OCI-M2 (cell line): Measurements from ENCODE around the gene PEPD.

Source experiments
- DNase-seq: peaks from one replicate; lab custom pipeline; 2025; ENCODE audit not compliant: unreplicated experiment; lab: John Stamatoyannopoulos, UW

The PEPD gene

GRCh38 chr19:33366897-33367296 lies 154.7 kb downstream of the PEPD start:
- no peak for DNase-seq

DNA sequence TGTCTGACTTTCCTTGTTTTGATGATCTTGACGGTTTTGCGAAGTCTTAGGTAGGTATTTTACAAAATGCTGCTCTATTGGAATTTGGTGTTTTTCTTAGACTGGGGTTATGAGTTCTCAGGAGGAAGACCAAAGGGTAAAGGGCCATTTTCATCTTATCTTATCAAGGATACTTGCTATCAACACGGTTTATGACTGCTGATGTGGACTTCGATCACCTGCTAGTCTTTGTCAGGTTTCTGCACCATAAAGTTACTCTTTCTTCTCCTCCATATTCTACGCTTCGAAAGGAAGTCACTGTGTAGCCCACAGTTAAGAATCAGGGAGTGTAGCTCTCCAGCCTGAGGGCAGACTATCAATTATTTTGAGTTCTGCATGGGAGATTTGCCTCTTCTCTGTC lies 155.5 kb downstream of the PEPD start:
- DNase-seq = no peak

DNA sequence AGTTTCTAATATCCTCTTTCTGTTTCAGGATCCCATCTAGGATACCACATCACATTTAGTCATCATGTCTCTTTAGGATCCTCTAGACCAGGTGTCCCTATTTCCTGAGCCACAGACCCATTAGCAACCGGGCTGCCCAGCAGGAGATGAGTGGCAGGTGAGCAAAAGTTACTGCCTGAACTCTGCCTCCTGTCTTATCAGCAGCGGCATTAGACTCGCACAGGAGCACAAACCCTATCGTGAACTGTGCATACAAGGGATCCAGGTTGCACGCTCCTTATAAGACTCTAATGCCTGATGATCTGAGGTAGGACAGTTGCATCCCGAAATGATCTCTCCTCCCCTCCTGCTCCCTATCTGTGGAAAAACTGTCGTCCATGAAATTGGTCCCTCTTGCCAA lies 155.9 kb downstream of the PEPD start:
- no peak for DNase-seq

DNA sequence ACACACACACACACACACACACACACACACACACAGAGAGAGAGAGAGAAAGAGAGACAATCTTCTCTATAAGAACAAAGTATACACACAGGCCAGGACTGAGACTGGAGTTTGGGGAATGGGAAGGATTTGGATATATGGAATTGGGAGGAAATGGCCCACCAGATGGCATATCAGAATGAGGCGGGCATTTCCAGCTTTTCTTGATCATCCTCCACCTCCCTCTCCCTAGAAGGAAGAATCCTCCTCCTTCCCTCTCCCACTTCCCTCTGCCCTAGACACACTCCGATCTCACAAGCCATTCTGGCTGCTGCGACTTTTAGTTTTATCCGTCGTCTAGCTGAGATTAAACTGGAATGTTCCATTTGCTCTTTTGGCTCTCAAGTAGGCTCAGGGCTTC lies 158.1 kb downstream of the PEPD start:
- no peak for DNase-seq

DNA sequence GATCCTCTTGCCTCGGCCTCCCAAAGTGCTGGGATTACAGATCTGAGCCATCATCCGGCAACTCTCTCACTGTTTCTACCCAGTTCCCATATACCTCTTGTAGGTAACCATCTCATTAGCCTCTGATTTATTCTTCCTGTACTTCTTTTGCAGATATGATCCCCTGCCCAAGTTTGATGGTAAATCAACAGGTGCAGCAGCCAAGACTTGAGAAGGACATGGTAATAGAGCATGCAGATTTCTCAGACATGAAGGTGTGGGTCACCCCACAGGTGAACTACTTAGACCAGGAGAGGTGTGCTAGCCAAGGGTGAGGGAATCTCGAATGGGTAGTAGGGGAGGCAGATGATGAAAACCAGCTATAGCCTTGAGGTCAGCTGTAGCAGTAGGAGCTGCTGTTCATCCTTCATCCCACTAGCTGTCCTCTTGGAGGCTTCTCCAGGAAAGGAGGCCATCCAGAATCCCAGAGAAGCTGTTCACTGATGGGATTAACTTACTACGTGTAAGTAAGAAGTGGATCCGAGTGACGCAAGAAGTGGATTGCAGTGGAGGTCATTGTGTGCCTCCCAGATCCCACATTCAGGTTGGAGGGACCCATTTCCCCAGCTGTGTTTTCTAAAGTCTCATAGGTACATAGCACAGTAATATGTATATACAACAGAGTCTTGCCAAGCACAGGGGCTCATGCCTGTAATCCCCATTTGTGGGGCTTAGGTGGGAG lies 158.9 kb downstream of the PEPD start:
- DNase-seq = no peak

DNA sequence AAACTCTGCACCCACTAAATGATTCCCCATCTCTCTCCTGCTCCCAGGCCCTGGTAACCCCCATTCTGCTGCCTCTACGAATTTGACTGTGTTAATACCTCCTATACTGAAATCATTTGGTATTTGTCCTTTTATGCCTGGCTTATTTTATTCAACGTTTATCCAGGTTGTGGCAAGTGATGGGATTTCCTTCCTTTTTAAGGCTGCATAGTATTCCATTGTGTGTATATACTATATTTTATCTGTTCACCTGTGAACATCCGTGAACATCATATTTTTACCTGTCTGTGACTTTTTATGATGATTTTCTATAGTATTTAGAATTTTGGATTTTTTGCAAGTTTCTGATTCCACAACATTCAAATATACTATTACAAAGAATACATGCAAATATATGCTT lies 162.0 kb downstream of the PEPD start:
- DNase-seq = no peak

DNA sequence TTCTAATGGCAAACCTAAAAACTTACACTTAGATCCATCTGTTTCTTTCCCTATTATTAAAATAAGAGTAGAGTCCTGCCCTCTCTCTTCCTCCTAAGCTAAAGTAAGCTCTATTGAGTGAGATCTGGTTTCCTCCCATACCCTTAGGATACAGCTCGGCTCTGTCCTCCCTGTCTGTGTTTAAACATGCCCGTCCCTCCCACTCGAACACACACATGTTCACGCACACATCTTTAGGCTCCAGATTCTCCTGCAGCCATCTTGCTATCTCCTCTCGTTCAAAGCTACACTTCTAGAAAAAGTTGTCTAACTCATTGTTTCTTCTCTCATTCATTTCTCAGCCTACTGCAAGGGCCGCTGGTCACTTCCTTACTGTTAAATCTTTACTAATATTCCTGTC lies 163.2 kb downstream of the PEPD start:
- DNase-seq = no peak

DNA sequence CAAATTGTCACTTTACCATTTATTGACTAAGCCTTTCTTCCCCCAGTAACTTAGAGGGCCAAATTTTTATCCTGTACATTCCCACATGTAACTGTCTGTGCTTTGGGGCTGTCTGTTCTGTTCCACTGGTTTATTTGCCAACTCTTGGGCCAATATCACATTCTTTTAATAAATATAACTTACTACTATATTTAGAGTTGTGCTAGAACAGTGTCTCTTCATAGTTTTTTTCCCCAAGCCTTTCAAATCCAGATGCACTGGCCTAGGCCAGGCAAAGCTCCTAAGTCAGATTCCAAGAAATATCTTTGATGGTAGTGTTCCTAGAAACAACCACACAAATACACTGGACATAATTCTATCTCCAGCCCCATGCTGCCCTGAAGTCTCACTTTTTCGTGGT lies 164.0 kb downstream of the PEPD start:
- no peak for DNase-seq

DNA sequence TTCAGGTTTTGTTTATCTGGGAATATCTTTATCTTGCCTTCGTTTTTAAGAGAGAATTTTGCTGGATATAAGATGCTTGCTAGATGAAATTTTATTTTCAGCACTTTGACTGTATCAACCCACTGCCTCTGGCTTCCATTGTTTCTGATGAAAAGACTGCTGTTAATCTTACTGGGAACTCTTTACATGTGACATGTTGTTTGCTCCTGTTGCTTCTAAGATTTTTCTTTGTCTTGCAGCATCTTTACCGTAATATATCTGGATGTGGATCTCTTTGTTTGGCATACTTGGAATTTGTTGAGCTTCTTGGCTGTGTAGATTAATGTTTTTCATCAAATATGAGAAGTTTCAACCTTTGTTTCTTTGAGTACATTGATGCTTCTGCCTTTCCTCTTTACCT lies 166.1 kb downstream of the PEPD start:
- DNase-seq = no peak

DNA sequence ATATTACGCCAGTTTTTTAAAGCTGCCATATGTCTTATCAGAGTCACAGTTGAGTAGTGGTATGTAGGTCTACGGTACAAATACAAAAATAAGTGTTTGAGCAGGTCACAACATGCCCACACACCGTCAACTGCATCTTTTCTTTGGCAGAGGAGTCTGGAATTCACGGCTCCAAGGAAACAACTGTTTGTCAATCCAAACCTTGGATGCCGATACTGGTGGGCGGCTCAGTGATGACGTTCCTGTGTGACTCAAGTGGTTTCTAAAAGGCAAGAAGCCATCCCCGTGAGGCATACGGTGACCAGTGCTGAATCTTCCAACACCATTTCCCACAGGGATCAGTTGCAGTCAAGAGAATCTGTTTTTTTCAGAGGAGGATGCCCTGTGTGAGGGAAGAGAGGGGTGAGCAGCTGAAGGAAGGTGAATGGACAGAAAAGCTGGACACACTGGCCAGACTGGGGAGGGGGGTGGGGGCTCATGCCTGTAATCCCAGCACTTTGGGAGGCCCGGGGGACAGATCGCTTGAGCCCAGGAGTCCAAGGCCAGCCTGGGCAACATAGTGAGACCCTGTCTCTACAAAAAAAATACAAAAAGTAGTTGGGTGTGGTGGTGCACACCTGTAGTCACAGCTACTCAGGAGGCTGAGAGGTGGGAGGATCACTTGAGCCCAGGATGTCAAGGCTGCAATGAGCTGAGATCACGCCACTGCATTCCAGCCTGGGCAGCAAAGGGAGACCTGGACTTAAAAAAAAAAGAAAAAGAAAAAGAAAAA lies 170.9 kb downstream of the PEPD start:
- DNase-seq = no peak

GRCh38 chr19:33349319-33350289 lies 172.0 kb downstream of the PEPD start:
- no peak for DNase-seq

- DNase-seq = no peak
These were observed 173.1 kb downstream of the PEPD start for GRCh38 chr19:33348301-33349010.

- DNase-seq = no peak
These were observed 174.3 kb downstream of the PEPD start for GRCh38 chr19:33347300-33347699.

- DNase-seq = no peak
These were observed 174.9 kb downstream of the PEPD start for GRCh38 chr19:33346665-33347064.

DNA sequence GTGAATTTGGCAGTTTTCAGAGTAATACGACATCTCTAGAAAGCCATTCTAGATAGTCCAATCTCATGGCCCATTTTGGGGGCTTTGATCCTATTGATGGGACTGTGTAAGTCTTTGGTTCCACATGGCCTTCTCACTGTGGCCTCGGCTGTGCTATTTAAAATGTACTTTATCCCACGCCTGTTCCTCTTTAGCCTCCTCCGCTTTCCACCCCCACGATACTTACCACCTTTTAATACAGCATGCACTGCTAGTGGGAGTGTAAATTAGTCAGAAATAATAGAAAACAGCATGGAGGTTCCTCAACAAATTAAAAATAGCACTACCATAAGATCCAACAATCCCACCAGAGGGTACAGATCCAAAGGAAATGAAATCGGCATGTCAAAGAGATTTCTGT lies 176.4 kb downstream of the PEPD start:
- DNase-seq = no peak

GRCh38 chr19:33344573-33344925 lies 177.0 kb downstream of the PEPD start:
- no peak for DNase-seq

- no peak for DNase-seq
These were observed 177.6 kb downstream of the PEPD start for GRCh38 chr19:33343859-33344572.

- no peak for DNase-seq
These were observed 178.3 kb downstream of the PEPD start for GRCh38 chr19:33343301-33343700.

DNA sequence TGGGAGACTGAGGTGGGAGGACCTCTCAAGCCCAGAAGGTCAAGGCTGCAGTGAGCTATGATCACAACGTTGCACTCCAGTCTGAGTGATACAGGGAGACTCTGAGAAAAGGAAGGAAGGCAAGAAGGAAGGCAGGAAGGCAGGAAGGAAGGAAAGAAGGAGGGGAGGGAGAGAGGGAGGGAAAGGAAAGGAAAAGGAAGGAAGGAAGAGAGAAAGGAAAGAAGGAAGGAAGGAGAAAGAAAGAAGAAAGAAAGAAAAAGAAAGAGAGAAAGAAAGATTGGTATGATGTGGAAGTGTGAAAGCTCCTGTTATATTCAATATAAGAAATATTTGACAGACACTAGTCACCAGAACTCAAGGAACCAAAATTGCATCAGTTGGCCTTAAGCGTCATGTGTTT lies 180.6 kb downstream of the PEPD start:
- DNase-seq = no peak
